Gastrocnemius medialis (tissue), 4 donors: ENCODE results near the gene E2F4.

ENCODE experiments used
- CTCF ChIP-seq, 5 experiments: fragments of 450-650 bp in 3 of 5; fragments of 200-600 bp in 2 of 5; sonication (generic) in 2 of 5; IDR thresholded peaks in 4 of 5; conservative IDR thresholded peaks in 1 of 5; 1 replicate in 4 of 5; 2 replicates in 1 of 5; pipeline ENCODE4 v1.5.1; 2016 to 2019; ENCODE audit warnings: antibody characterized with exemption in 5 of 5, mild to moderate bottlenecking in 3 of 5, moderate library complexity in 3 of 5
- POLR2A ChIP-seq, 2 donors: fragments of 450-650 bp; IDR thresholded peaks; one replicate each; pipeline ENCODE4 v1.6.1; 2017; ENCODE audit warnings: antibody characterized with exemption in 2 of 2, mild to moderate bottlenecking in 2 of 2, moderate library complexity in 2 of 2

- TF ChIP-seq POLR2A (IDR thresholded peaks at IDR 0.05) (no peak), CTCF (IDR thresholded peaks at IDR 0.05 in 4 of 5, conservative IDR thresholded peaks at IDR 0.05 in 1 of 5) (no peak)
Observed at GRCh38 chr16:67223992-67224391, 32.0 kb downstream of the E2F4 start.
